ENCODE data around the gene NAMPT.
"Not testable (repeated sequence)": the region's sequence is repeated elsewhere in the genome, so short reads cannot be mapped to it uniquely, and the experiment has no call there.

Gene NAMPT

DNA sequence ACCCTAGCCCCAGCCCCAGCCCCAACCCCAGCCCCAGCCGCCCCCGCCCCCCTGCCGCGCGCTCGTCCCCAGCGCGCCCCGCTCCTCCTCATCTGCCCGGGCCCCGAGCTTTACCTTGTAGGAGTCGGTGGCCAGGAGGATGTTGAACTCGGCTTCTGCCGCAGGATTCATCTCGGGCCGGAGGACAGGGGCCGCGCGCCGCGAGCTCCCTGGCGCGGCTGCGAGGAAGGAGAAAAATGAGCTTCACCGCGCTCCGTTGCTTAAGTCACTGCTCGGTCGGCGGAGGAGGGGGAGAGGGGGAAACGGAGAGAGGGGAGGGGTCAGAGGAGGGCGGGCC lies at the start of gene NAMPT:
Gene NAMPT, minus strand, starts transcription at position 270 of the 337 bp plus-strand sequence. Its CDS starts 99 bp downstream, at position 171.
- peak within 1 kb of the TSS; percentile 63 to 84 (median 72) for H3K4me3 ChIP-seq
- peak within 1 kb of the TSS; percentile 83 to 100 (median 94) for H3K27ac ChIP-seq

- H3K27ac ChIP-seq: peak overlapping the region in 1 of 21 experiments; percentile 24
Observed at GRCh38 chr7:106332201-106332600, 47.4 kb upstream of the NAMPT start.

GRCh38 chr7:106331441-106332175 lies 46.8 kb upstream of the NAMPT start:
- no peak overlapping the region for H3K27ac ChIP-seq
- H3K4me3 ChIP-seq: no peak overlapping the region

More at GRCh38 chr7:106332201-106332600, 47.4 kb upstream of the NAMPT start:
- no peak overlapping the region for H3K4me3 ChIP-seq

- Histone ChIP-seq H3K27ac (peak overlapping the region in 6 of 21 experiments; percentile 13 to 67 (median 23)), H3K4me3 (no peak overlapping the region)
Observed at GRCh38 chr7:106329971-106330733, 45.4 kb upstream of the NAMPT start.

- Histone ChIP-seq H3K4me3 (no peak overlapping the region), H3K27ac (peak overlapping the region in 5 of 21 experiments; percentile 18 to 71 (median 28))
Observed at GRCh38 chr7:106329408-106329807, 44.6 kb upstream of the NAMPT start.

DNA sequence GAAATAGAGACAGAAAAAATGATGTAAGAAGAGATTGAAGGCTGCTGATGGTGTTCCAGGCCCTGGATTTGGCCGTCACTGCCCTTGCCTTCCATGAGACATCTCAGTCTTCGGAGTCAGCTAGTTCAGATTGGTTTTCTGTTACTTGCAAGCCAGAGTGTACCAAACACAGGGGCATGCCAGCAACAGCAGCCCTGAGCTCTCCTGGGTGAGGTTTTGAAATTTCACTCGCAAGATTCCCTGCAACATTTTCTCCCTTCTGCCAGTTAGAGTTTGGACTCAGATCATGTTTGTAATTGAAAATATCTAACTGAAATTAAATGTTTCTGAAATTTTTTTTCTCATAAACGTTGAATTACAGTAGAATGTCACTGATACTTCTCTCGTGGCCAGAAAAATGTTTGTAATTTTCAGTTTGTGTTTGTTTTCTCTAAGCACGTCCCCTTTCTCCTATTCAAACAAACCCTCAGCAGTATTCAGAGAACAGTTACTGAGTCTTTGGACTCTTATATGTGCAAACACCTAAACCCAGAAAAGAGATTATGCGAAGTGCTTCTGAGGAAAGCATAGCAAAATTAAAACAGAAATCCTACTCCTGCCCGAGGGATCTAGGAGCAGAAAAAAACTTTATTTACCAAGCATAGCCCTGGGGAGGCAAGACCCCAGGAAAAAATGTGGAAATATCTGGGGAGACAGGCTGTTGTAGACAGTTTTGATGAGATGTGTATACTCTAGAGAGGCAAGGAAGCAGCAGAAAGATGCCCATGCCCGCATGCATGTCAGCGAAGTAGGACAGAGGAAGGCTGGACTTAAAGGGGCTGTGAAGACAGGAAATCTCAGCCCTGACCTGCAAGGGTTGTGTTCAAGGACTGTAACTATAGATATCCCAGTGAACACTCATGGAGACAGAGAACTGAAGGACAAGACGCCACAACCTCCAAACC lies 43.0 kb upstream of the NAMPT start:
- no peak overlapping the region for H3K4me3 ChIP-seq
- H3K27ac ChIP-seq: peak overlapping the region in 7 of 21 experiments; percentile 26 to 80 (median 62)

DNA sequence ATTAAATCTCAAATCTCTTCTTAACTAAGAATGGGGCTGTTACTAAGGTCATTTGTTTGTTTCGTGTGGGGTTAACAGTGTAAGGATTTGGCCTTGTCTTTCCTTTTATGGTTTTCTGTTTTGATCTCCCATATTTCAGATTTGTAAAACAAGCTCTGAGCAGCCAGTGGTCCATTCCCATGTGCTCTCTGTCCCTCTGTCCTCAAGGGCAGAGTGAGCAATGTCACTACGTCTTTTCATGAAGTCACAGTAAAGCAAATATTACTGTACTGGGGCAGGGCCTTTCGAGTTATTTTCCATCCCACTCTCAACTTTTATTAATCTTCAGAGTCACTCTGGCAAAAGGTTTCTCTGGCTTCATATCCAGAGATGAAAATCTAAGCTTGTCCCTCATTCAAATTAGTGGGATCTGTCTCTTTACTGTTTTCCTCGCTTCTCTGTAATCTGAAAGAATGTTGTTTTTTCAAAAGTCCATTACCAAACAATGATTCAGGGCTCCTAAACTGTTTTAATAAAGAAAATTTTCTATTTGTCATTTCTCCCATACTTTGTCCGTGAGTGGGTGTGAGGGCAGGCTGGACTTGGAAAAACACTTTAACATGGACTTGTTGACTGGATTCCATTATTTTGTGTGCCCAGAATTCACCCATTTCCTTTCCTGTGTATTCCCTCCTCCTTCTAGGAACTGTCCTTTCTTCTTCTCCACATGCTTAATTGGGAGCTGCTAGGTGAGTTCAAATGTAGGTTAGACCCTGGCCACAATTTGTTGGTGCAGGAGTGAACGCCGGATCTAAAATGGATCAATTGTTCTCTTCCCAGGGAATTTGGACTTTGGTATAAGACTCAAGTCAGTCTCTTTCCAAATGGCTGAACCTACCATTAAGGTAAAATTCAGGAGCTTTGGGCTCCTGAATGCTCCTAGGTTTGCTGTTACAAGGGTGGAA lies 42.1 kb upstream of the NAMPT start:
- Histone ChIP-seq H3K27ac (peak overlapping the region in 9 of 21 experiments; percentile 24 to 80 (median 56)), H3K4me3 (no peak overlapping the region)

- not testable (repeated sequence) for H3K4me3 ChIP-seq, H3K27ac ChIP-seq
Observed at GRCh38 chr7:106324509-106324908, 39.7 kb upstream of the NAMPT start.

- not testable (repeated sequence) for H3K4me3 ChIP-seq, H3K27ac ChIP-seq
Observed at GRCh38 chr7:106320254-106320770, 35.5 kb upstream of the NAMPT start.

- H3K4me3 ChIP-seq: no peak overlapping the region
- H3K27ac ChIP-seq: no peak overlapping the region
Observed at GRCh38 chr7:106318482-106318881, 33.7 kb upstream of the NAMPT start.

- no peak overlapping the region for H3K4me3 ChIP-seq
- H3K27ac ChIP-seq: no peak overlapping the region
Observed at GRCh38 chr7:106317971-106318370, 33.2 kb upstream of the NAMPT start.

GRCh38 chr7:106316947-106317346 lies 32.2 kb upstream of the NAMPT start:
- H3K4me3 ChIP-seq: no peak overlapping the region
- H3K27ac ChIP-seq: no peak overlapping the region

DNA sequence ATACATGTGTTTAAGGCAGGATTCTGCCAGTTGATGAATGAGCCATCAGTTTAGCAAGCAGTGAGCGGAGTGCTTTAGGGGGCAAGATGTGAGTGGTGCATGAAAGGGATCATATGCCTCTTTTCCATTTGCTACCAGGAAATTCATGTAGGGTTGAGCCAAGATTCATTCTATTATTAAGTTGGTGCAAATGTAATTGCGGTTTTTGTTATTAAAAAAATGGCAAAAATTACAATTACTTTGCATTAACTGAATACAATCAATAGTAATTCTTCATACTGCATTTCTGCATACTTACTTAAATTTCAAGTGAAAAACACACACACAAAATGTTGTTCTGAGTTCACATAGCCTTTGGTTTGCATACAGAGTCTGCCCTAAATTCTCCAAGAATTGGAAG lies 30.1 kb upstream of the NAMPT start:
- Histone ChIP-seq H3K27ac (peak overlapping the region in 10 of 21 experiments; percentile 3 to 72 (median 38)), H3K4me3 (no peak overlapping the region)

DNA sequence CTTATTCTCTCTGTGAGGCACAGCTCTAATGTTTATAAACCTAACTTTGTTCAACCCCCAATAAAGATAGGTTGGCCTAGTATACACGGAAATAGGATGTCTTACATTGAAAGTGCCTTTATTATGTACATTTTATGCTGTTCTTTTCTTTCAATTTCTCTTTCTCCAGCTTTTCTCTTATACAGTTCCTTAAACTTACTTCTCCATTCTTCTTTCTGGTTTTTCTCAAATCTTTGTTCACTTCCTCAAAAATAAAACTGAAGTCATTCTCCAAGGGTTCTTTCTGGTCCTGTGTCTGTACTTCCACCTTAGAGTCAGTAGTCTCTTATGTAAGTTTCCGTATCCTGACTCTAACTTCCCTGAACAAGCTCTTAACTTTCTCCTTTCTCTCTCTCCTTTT lies 29.2 kb upstream of the NAMPT start:
- peak overlapping the region in 8 of 21 experiments; percentile 6 to 72 (median 39) for H3K27ac ChIP-seq
- H3K4me3 ChIP-seq: no peak overlapping the region

- H3K27ac ChIP-seq: peak overlapping the region in 7 of 21 experiments; percentile 14 to 72 (median 28)
- H3K4me3 ChIP-seq: no peak overlapping the region
Observed at GRCh38 chr7:106313456-106313901, 28.7 kb upstream of the NAMPT start.

- H3K4me3 ChIP-seq: no peak overlapping the region
- peak overlapping the region in 2 of 21 experiments; percentile 20 to 59 for H3K27ac ChIP-seq
Observed at GRCh38 chr7:106312906-106313305, 28.1 kb upstream of the NAMPT start.

DNA sequence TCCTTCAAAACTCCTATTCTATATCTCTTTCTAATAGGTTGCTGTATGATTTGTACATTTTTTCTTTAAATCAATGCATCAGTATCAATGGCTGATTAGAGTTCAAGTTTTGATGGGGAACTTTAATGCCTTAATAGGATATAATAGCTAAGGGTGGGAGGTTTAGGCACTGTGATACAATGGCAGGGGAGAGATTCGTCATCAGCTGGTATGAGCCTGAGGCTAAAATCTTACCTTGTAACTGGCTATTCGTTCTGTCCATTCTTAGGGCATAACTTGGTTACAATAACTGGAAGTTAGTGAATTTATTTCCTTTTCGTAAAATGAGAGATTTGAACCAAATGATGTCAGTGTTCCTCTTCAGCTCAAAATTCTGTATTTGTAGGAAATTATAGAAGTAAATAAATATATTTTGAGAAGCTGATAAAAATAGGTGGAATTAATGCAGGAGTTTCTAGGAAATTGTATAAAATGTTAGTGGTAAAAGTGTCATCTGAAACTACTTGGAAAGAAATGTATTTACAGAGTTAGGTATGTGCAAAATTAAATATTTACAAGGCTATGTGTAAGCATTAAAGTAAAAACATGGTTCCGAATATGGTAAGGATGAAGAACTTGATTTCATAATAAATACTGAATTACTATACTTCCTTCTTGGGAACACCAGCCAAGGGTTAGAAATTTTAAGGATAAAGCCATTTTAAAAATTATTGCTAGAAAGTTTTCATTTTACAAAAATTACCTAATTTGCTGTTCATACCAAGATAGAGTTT lies 27.5 kb upstream of the NAMPT start:
- no peak overlapping the region for H3K27ac ChIP-seq

GRCh38 chr7:106309362-106309761 lies 24.6 kb upstream of the NAMPT start:
- Histone ChIP-seq H3K27ac (no peak overlapping the region), H3K4me3 (no peak overlapping the region)

More for the DNA sequence above, 27.5 kb upstream of the NAMPT start:
- H3K4me3 ChIP-seq: no peak overlapping the region
